GM12872 (cell line): Measurements from ENCODE around the gene UBE2K.

ENCODE experiments used
- CTCF ChIP-seq: IDR thresholded peaks from 3 replicates; pipeline ENCODE4 v1.5.1; 2011; ENCODE audit warnings: low read depth, mild to moderate bottlenecking, low read length, moderate library complexity; ENCODE audit not compliant: insufficient read depth

UBE2K gene

GRCh38 chr4:39682138-39682537 is 15.8 kb upstream of the UBE2K start:
- TF ChIP-seq CTCF = no peak

GRCh38 chr4:39685990-39686389 is 11.9 kb upstream of the UBE2K start:
- TF ChIP-seq CTCF = no peak

GRCh38 chr4:39687014-39687413 is 10.9 kb upstream of the UBE2K start:
- no peak for TF ChIP-seq CTCF

GRCh38 chr4:39689970-39690369 is 8.0 kb upstream of the UBE2K start:
- TF ChIP-seq CTCF = no peak

GRCh38 chr4:39698424-39699009 is 581 bp downstream of the UBE2K start:
- TF ChIP-seq CTCF = no peak

GRCh38 chr4:39699687-39700409 is 1.9 kb downstream of the UBE2K start:
- TF ChIP-seq CTCF = no peak

GRCh38 chr4:39700554-39700953 is 2.6 kb downstream of the UBE2K start:
- TF ChIP-seq CTCF = no peak
